ENCODE data around the gene CDK2AP2. TPM values are rescaled to one million over a fixed set of nuclear protein-coding genes. Genes with fewer than 3 reads are reported as not detected.

The CDK2AP2 gene
- total RNA-seq, 1 donor from 2014 or later = 17.6 TPM

DNA sequence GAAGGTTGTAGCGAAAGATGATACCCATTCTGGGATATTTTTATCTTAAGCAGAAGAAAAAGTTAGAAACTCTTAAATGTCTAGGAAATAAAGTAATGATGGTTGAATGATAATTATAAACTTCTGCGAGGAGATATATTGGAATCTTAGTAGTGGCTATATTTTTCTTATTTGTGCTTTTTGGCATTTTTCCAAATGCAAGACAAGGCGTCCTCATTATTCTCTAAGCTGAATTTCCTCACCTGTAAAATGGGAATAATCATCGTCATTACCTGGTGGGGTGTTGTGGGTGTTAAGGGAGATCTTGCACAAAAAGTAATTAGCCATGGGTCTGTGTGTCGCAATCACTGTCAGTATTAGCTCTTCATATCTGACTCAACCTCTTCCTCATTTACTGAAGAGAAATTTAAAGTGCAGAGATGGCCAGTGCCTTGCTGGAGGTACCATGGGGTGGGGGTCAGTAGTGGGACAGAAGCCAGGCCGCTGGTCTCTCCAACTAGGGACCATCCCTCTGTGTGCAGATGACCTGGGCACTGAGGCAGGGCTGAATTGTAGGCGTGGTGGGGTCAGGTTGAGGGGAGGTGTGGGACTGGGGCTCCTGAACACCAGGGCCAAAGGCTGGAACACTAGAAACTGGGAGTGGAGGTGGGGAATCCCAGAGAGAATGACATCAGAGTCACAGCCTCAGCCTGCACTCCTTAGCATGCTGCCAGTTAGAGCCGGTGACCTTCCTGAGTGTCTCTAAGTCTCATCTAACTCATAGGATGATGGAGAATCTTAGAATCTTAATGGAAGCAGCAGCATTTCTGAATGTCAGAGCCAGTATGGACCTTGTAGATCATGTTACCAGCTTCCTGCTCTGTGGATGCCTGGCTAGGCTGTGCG lies 6.9 kb downstream of the CDK2AP2 start:
- TF ChIP-seq, protein P1, sequence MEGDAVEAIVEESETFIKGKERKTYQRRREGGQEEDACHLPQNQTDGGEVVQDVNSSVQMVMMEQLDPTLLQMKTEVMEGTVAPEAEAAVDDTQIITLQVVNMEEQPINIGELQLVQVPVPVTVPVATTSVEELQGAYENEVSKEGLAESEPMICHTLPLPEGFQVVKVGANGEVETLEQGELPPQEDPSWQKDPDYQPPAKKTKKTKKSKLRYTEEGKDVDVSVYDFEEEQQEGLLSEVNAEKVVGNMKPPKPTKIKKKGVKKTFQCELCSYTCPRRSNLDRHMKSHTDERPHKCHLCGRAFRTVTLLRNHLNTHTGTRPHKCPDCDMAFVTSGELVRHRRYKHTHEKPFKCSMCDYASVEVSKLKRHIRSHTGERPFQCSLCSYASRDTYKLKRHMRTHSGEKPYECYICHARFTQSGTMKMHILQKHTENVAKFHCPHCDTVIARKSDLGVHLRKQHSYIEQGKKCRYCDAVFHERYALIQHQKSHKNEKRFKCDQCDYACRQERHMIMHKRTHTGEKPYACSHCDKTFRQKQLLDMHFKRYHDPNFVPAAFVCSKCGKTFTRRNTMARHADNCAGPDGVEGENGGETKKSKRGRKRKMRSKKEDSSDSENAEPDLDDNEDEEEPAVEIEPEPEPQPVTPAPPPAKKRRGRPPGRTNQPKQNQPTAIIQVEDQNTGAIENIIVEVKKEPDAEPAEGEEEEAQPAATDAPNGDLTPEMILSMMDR (IDR thresholded peaks at IDR 0.05; ENCODE audit: unreplicated experiment) = no peak
- no peak overlapping the region for H3K4me3 Mint-ChIP-seq
- no peak overlapping the region for H3K27ac Mint-ChIP-seq
- DNase-seq (ENCODE audit: low spot score in 2 of 2, unreplicated experiment in 2 of 2) = no peak
- no peaks in the 10 kb centered on the region for H3K9me3 Mint-ChIP-seq
- H3K27me3 Mint-ChIP-seq (ENCODE audit: low read depth) = peaks cover 3% of the 10 kb centered on the region
- H3K4me1 Mint-ChIP-seq = peaks cover 15% of the 10 kb centered on the region
- peaks cover 10% of the 10 kb centered on the region for H3K36me3 Mint-ChIP-seq

DNA sequence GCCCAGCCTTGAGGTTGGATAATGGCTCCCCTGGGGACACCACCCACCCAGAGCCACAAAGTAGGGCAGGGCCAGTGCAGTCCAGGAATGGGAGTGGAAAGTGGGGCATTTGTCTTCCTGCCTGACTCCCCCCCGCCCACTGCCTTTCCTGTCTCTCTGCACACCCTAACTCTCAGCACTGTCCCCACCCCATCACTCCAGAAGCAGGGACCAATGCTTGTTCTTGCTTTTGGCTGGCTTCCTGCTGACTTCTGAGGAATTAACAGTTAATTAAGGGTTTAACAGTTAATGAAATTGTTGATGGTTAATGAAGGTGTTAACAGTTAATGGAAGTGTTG lies 7.5 kb downstream of the CDK2AP2 start:
- H3K27ac Mint-ChIP-seq = no peak overlapping the region
- H3K4me3 Mint-ChIP-seq = no peak overlapping the region
- DNase-seq (ENCODE audit: low spot score in 2 of 2, unreplicated experiment in 2 of 2) = no peak
- peaks cover 10% of the 10 kb centered on the region for H3K36me3 Mint-ChIP-seq
- TF ChIP-seq, protein P1 (IDR thresholded peaks at IDR 0.05; ENCODE audit: unreplicated experiment) = no peak
- H3K4me1 Mint-ChIP-seq = peaks cover 13% of the 10 kb centered on the region
- H3K27me3 Mint-ChIP-seq (ENCODE audit: low read depth) = peaks cover 3% of the 10 kb centered on the region
- H3K9me3 Mint-ChIP-seq = no peaks in the 10 kb centered on the region

DNA sequence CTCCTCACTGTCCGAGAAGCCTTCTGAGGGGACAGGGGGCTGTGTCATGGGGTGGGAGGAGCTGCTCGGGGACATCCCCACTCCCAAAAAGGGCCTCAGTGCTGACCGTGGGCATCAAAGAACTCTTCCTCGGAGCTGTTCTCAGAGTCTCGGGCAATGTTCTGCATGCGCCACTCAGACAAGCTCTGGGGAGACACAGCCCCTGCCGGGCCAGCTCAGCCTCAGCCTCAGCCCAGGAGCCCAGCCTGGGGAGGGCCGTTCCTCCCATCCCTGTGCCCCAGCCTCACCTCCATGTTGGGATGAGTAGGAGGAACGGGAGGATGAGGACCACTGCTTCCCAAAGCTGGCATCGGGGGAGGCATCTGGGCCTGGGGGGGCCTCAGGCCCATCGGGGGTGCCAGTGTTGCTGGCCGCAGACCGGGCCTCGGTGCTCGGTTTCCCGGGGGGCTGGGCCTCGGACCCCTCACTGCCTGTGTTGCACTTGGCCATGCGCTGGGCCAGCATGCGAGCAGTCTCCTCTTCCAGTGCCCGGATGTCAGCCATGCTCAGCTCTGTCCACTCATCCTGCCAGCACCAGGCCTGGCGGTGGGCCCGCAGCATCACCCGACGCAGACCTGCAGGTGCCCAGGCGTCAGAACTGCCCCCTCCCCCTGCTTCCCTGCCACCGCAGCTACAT lies 8.0 kb downstream of the CDK2AP2 start:
- Mint-ChIP-seq H3K36me3 (peaks cover 10% of the 10 kb centered on the region), H3K9me3 (no peaks in the 10 kb centered on the region), H3K27me3 (ENCODE audit: low read depth) (peaks cover 3% of the 10 kb centered on the region), H3K4me3 (no peak overlapping the region), H3K27ac (no peak overlapping the region), H3K4me1 (peaks cover 11% of the 10 kb centered on the region)
- no peak for DNase-seq (ENCODE audit: low spot score in 2 of 2, unreplicated experiment in 2 of 2)
- TF ChIP-seq, protein P1 (IDR thresholded peaks at IDR 0.05; ENCODE audit: unreplicated experiment) = no peak

DNA sequence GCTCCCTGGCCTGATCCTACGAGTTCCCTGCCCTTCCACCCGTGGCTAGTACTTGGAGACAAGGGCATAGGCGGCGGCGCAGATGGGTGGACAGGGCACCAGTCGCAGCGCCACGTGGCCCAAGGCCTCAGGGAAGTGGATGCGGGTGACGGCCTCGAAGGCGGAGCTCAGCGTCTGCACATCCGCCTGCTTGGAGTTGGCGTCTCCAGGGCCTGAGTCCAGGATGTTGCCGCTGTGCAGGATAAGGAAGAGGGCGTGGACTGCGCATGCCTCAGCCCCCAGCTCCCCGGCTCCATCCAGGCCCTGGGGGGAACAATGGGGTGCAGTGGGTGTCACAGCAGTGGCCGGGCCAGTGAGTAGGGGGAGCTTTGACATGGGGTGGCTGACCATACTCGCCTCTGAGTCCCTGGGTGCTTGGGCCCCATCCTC lies 9.4 kb downstream of the CDK2AP2 start:
- Mint-ChIP-seq H3K9me3 (no peaks in the 10 kb centered on the region), H3K4me3 (no peak overlapping the region), H3K27me3 (ENCODE audit: low read depth) (peaks cover 3% of the 10 kb centered on the region), H3K36me3 (peaks cover 10% of the 10 kb centered on the region), H3K27ac (no peak overlapping the region), H3K4me1 (peaks cover 6% of the 10 kb centered on the region)
- no peak for DNase-seq (ENCODE audit: low spot score in 2 of 2, unreplicated experiment in 2 of 2)
- TF ChIP-seq, protein P1 (IDR thresholded peaks at IDR 0.05; ENCODE audit: unreplicated experiment) = no peak

DNA sequence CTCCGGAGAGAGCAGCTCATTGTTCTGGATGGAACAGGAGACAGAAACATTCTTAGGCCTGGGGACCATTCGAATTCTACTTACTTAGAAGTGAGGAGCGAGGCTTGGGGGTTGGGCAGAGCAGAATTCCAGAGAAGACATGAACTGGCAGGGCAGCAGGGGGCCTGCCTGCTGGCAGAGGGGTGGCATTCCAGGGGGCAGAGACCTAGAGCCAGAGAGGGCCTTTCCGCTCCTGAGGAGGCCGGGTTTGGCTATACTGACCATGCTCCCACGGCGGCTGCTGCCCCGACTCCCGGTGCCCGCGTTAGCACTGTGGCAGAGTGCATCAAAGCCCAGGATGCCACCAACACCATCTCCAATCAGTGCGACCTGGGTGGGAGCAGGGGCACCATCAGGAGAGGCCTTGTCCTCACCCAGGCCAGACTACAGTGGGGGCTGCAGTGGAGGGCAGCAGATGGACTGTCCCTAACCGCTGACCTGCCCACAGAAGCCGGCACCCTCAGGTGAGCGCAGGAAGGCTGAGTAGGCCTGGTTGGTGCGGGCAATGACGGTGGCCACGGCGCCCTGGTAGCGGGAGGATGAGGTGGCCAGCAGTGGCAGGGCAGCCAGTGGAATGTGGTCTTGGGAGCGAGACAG lies 10.2 kb downstream of the CDK2AP2 start:
- Mint-ChIP-seq H3K4me1 (peaks cover under 1% of the 10 kb centered on the region), H3K27ac (no peak overlapping the region), H3K27me3 (ENCODE audit: low read depth) (no peaks in the 10 kb centered on the region), H3K9me3 (no peaks in the 10 kb centered on the region), H3K4me3 (no peak overlapping the region), H3K36me3 (peaks cover 10% of the 10 kb centered on the region)
- TF ChIP-seq, protein P1 (IDR thresholded peaks at IDR 0.05; ENCODE audit: unreplicated experiment) = no peak
- no peak for DNase-seq (ENCODE audit: low spot score in 2 of 2, unreplicated experiment in 2 of 2)
